GM19025 (cell line): ENCODE results near the gene AVP.

Experiments used
- ATAC-seq: cut with Tn5 transposase; IDR thresholded peaks from one replicate; pipeline ENCODE4 v1.9.1; 2021; ENCODE audit warnings: mild to moderate bottlenecking, low read depth, moderate library complexity; ENCODE audit not compliant: unreplicated experiment

AVP gene

DNA sequence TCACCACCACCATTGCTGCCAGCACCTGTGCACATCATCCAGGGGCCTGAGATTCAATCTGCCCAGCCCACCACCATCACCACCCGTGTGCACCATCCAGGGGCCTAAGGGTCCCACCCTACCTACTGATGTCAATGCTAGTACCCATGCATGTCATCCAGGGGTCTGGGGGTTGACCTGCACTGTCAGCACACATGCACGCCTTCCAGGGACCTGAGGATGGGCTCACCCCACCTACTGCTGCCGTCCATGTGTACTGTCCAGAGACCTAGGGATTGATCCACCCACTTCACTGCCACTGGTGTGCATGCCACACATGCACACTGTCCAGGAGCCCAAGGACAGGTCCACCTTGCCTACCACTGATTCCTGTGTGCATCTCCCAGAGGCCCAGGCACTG is 25.0 kb downstream of the AVP start:
- no peak for ATAC-seq

DNA sequence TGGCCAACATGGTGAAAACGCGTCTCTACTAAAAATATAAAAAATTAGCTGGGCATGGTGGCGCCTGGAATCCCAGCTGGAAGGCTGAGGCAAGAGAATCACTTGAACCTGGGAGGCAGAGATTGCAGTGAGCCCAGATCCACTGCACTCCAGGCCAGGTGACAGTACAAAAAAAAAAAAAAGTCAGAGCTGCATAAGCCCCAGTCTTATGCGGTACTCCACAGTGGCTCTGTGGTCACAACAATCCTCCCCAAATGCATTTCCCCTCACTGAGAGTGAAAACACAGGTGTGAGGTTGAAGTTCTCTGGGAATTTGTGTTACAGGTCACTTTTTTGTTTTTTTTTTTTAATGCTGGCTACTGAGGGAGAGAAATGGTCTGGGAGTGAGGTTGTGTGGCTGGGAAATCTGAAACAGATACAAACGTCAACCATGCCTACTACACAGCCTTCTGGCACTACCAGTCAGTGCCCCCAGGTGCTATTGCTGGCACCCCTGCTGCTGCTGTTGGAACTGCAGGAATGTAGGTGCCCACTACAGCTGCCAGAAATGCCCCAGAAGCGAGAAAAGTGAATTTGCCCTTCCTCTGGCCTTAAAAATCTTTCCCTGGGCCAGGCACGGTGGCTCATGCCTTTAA is 33.0 kb downstream of the AVP start:
- ATAC-seq = no peak

DNA sequence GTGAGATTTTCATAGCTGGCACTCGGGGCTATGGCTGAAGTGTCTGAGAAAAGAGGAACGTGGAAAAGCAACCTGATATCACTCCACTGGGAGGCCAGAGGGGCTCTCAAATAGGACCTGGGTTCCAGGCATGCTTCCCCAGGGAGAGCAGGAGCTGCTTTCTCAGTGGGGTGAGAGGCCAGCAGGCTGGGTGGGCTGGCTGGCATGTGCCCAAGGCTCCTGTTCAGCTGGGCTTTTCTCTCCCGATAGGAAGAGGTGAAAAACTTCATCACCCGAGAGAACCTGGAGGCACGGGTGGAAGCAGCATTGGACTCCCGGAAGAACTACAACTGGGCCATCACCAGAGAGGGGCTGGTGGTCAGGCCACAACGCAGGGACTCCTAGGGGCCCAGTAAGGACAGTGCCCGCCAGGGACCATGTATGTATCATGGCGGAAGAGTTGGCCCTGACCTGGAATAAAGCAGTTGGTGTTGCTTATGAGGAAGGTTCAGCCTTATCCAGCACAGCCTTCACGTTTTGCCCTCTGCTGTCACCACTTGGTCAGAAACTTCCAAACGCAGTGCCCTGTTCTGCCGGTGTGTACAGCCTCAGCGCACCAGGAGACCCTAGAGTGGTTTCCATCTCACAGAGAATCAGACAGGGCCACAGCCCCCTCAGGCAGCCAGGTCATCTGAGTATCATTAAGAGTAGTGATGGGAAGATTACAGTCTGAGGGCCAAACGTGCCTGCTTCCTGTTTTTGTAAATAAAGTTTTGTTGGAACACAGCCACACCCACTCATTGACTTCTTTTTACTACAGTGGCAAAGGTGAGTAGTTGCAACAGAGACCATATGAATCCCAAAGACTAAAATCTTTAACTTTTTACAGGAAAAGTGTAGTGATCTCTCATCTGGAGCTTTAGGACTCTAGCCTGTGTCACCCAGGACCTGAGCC is 36.8 kb downstream of the AVP start:
- ATAC-seq = no peak

DNA sequence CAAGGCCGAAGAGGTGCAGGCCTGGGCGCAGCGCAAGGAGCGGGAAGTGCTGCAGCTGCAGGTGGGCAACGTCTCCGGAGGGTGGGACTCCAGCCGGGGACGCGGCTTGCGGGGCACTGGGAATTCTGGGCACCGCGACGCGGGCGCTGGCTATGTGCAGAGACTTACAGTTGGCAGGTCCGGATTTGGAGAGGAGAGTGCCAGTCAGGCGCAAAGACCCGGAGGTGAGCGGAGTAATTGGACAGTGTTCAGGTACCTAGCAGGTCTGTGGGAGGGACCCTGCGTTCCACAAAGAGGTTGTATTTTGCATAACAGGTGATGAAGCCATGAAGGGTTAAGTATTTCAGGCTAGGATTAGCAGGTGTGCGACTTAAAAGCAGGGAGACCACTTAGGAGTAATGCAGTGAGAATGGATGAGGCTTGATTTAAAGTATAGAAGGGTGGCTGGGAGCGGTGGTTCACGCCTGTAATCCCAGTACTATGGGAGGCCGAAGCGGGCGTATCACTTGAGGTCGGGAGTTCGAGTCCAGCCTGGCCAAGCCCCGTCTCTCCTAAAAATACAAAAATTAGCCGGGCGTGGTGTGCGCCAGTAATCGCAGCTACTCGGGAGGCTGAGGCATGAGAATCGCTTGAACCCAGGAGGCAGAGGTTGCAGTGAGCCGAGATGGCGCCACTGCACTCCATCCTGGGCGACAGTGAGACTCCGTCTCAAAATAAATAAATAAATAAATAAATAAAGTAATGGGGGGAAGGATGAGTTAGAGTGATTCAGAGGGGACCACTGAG is 37.7 kb downstream of the AVP start:
- ATAC-seq = no peak

GRCh38 chr20:3045816-3046676 is 38.5 kb downstream of the AVP start, which contains the start of gene MRPS26:
TSS of gene MRPS26 (plus strand) at chr20:3046052. CDS start at chr20:3046069, 17 bp downstream.
- peak; percentile 89 for ATAC-seq

- peak; percentile 28 for ATAC-seq
Measured at GRCh38 chr20:3045042-3045815, 39.3 kb downstream of the AVP start.

DNA sequence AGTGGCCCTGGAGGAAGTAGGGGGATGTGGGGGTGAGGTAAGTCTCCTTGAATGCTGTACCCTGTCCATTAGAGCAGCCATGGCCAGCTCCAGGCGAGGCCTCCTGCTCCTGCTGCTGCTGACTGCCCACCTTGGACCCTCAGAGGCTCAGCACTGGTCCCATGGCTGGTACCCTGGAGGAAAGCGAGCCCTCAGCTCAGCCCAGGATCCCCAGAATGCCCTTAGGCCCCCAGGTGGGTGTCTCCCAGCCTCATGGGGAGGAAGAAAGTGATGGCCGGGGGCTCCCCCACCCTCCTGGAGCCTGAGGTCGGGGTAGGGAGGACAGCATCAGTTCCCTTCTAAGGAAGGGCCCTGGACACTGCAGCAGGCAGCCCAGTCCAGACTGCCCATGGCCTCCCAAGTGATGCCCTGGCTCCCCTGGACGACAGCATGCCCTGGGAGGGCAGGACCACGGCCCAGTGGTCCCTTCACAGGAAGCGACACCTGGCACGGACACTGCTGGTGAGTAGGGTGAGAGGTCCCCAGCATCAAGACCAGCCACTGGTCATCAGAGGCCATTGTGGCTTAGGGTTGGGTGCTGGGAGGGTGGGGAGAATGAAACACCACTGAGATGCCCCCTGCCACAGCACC is 40.1 kb downstream of the AVP start:
- no peak for ATAC-seq

GRCh38 chr20:3043322-3043721 is 41.2 kb downstream of the AVP start, which contains the start of gene GNRH2:
TSS of gene GNRH2 (plus strand) at chr20:3043622. CDS start at chr20:3044415, 793 bp downstream.
- no peak for ATAC-seq

DNA sequence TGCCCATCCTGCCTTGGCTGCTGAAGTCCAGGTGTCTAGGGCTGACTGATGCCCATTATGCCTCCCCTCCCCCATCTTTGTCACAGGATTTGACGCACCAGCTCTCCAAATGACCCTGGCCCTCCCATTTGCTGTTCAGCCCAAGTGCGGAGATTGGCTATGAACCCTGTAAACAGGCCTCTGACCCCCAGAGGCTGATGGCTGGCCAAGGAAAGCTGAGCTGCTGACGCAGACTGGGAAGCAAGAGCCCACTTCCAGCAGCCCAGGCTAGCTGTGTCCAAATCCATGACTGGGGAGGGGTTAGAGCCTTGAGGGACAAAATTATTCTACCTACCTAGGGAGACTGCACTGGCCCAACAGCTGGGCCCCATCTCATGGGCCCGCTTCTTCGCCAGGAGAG is 41.9 kb downstream of the AVP start:
- no peak for ATAC-seq

DNA sequence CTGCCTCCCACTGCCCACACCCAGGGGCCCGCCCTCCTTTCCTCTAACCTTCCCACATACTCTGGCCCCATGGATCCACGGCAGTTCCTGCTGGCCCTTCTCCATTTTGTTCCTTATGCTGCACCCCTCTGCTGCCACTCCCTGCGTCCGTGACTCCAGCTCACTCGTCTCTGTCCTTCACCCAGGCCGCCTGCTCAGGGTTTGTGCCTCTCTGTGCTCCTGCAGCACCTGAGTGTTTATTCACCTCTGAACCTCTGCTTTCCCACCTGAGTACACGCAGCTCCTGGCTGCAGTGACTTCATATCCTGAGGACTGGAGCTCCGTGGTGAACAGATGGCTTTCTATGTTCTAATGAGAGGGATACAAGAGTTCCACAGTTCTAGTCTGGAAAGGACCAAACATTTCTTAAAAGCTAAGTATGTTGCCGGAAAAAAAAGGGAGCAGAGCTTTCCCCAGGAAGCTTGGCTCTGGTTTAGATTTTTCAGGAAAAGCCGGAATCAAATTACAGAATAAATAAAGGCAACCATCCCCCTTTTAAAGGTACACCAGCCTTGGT is 42.6 kb downstream of the AVP start:
- no peak for ATAC-seq

DNA sequence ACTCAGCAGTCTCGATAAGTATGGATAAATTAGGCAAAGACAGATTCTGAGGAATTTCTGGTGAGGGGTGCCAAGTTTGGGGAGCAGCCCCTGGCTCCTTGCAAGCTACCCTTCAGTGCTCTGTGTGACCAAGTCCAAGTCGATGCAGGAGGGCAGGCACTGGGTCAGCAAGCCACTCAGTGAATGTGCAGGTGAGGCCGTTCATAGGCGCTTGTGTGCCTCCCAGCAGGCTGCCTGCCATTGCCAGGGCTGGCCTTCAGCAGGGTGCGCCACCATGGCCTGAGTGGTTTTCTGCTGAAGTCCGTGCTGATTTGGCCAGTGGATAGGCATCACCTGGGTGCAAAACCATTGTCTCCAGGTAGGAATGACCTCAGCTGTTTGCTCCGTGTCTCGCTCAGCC is 44.4 kb downstream of the AVP start:
- ATAC-seq = no peak

GRCh38 chr20:3039426-3039825 is 45.1 kb downstream of the AVP start:
- no peak for ATAC-seq

DNA sequence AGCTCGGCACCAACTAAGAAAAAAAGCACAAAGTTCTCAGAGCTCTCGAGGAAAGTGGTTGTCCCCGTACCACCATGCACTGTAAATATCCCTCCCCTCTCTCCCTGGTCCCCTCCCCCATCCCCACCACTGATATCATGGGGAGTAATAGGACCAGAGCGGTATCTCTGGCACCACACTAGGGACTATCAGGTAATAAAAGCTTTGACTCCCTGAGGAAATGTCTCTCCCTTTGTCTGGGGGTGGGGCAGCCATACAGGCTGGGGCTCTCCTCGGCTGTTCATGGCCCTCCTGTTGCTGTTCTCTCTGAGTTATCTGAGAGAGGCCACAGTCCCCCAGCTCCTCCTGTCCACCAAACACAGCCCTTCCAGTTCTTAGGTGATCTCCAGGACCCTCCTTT is 46.1 kb downstream of the AVP start:
- no peak for ATAC-seq

GRCh38 chr20:3037654-3038053 is 46.9 kb downstream of the AVP start:
- no peak for ATAC-seq

- ATAC-seq = no peak
Measured at GRCh38 chr20:3032624-3033023, 51.9 kb downstream of the AVP start.
